NOMO-1 treated with DMSO at 0.1 percent for 48 hours (cell line): ENCODE measurements around the gene FAM120AOS.
"Not testable (repeated sequence)": the region's sequence is repeated elsewhere in the genome, so short reads cannot be mapped to it uniquely, and the experiment has no call there.

Experiments used
- DNase-seq: peaks from one replicate; lab custom pipeline; 2025; ENCODE audit not compliant: unreplicated experiment; lab: John Stamatoyannopoulos, UW

Gene FAM120AOS

DNA sequence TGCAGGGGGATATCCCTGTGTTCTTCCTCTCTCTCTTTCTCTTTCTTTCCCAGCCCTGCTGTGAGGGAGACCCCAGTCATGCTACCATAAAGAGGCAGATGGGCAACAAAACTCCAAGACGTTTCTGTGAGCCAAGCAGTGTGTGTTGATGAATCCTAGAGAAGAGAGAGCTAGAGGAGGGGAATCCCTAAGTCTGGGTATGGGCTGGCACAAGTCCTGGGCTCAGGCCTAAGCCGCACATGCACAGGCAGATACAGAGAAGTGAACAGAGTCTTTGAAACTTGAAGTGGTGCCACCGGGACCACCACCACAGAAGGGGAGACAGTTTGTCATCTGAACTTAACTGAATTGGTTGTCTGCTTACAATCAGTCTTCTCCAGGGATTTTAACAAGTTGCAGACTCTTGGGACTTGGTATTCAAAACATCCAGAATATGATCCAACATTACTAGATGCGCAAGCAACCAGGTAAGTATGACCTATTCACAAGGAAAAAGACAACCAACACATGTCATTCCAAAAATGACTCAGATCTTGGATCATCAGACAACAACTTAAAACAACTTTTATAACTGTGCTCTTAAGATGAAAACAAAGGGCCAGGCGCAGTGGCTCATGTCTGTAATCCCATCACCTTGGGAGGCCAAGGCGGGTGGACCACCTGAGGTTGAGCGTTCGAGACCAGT, 12.3 kb downstream of the FAM120AOS start:
- no peak for DNase-seq

DNA sequence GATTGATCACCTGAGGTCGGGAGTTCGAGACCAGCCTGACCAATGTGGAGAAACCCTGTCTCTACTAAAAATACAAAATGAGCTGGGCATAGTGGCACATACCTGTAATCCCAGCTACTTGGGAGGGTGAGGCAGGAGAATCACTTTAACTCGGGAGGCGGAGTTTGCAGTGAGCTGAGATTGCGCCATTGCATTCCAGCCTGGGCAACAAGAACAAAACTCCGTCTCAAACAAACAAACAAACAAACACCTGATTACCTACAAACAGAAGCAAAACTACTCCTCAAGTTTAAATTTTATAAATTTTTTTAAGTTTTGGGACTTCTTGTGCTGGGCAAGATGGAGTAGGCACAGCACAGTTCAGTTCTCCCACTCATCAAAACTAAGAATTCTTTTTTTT, 14.1 kb downstream of the FAM120AOS start:
- not testable (repeated sequence) for DNase-seq

DNA sequence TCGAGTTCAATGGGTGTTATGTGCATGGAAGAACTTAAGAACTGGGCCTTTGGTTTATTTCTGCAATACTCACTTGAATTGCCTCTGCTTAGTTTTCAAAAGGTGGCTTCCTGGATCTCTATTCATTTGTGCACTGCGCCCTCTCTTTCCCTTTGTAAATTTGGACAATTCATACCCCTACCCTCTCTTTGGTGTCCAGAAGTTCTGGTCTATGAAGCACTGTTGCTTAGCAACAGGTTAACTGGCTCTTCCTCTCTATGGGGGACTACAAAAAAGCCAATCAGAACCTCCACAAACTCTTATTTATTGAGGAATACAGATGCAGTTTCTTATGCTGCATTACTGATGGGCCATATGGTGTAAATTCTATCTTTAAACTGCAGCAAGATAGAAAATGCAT, 15.4 kb downstream of the FAM120AOS start:
- no peak for DNase-seq

- no peak for DNase-seq
These were observed 16.6 kb downstream of the FAM120AOS start for GRCh38 chr9:93436655-93437407.

- DNase-seq = no peak
These were observed 17.2 kb downstream of the FAM120AOS start for GRCh38 chr9:93436218-93436617.

DNA sequence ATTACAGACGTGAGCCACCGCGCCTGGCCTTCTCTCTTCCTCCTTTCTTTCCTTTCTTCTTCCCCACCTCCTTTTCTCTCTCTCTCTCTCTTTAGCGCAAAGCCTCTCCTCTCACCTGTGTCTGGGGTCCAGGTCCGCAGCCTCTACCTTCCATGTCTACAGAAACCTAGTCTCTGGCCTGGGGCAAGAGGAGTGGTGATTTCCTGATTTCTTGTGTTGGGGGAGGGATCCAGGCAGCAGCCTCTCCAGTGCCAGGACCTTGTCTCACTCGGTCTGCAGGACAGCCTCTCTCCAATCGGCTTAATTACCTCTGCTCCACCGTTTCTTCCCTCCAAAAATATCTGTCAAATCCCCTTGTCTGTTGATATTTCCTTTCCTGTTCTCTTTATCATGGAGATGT, 18.0 kb downstream of the FAM120AOS start:
- no peak for DNase-seq

GRCh38 chr9:93434056-93434455, 19.3 kb downstream of the FAM120AOS start:
- no peak for DNase-seq

DNA sequence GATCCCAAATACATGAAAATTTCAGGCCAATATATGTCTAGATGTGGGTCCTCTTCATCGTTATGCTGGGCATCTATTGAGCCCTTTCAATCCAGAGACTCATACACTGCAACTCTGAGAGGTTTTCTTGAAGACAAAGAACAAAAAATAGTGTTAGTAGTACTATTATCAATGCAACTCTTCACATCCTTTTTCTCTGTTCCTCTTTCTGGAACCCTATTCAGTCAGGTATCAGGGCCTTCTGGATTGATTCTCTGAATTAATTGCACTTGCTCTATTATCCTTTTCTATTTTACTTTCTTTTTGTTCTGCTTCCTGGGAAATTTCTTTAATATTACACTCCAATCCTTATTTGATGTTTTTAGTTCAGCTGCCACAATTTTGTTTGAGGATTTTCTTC, 20.4 kb downstream of the FAM120AOS start:
- DNase-seq = no peak

GRCh38 chr9:93431539-93432105, 21.8 kb downstream of the FAM120AOS start:
- no peak for DNase-seq

GRCh38 chr9:93427655-93428379, 25.6 kb downstream of the FAM120AOS start:
- no peak for DNase-seq

- DNase-seq = no peak
These were observed 30.3 kb downstream of the FAM120AOS start for GRCh38 chr9:93422977-93423616.

GRCh38 chr9:93419023-93419422, 34.4 kb downstream of the FAM120AOS start:
- DNase-seq = no peak

DNA sequence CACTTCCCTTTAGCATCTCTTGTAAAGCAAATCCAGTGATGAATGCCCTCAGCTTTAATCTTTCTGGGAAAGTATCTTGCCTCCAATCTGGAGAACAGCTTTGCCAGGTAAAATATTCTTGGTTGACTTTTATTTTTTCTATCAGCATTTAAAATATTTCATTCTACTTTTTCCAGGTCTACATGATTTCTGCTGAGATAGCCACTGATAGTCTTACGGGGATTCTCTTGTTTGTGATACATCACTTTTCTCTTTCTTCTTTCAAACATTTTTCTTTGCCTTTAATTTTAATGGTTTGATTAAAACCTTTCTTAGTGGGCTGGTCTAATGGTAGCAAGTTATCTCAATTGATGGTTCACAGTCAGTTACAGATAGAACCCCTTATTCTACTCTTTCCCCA, 35.8 kb downstream of the FAM120AOS start:
- DNase-seq = no peak

DNA sequence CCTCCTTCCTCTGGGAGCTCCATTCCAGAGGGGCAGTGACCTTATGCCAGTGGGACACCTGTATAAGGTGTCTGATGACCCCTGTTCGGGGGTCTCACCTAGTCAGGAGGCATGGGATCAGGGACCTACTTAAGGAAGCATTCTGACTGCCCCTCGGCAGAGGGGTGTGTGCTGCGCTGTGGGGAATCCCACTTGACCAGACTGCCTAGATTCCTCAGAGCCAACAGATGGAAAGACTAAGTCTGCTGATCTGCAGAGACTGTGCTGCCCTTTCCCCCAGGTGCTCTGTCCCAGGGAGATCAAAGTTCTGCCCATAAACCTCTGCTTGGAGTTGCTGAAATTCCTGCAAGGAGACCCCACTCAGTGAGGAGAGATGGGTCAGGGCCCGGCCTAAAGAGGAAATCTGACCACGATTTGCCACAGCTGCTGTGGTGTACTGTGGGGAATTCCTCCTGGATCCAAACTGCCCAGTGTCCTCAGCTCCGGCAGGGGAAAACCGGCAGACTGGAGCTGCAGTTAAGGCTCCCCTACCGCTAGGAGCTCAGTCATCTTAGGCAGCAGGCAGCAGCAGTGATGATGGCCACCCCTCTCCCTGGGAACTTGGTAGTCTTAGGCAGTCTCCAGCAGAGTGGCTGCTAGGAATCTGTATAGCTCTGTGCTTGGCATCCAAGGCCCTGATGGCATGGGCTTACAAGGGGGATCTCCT, 36.7 kb downstream of the FAM120AOS start:
- DNase-seq = no peak

- DNase-seq = no peak
These were observed 38.1 kb downstream of the FAM120AOS start for GRCh38 chr9:93415176-93415690.

DNA sequence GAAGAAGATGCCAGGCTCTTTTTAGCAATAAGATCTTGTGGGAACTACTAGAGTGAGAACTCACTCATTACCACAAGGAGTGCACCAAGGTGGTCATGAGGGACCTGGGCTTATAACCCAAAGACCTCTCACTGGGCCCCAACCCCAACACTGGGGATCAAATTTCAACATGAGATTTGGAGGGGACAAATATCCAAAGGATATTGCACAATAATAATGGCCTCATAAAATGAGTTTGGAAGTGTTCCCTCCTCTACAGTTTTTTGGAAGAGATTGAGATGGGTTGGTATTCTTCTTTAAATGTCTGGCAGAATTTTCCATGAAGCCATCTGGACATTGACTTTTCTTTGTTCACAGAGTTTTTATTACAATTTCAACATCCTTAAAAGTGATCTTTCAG, 39.9 kb downstream of the FAM120AOS start:
- DNase-seq = no peak

GRCh38 chr9:93406371-93406770, 47.0 kb downstream of the FAM120AOS start:
- no peak for DNase-seq

DNA sequence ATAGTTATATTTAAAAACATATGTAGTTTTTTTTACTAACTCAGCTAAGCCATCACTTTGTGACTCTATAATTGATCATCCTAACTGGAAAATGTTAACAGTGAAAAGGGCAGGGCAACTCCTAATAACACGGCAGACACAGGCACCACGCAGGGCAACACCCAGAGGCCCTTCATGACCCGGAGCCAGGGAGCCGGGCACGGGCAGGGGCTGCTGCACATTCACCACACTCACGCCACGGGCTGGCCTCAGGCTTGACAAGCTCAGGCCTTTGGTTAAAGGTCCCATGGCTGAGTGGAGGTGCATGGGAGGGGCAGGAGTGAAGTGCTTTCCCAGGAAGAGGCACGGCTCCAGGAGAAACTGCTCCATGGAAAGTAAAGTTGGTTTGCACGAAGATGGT, 54.9 kb downstream of the FAM120AOS start:
- DNase-seq = no peak

DNA sequence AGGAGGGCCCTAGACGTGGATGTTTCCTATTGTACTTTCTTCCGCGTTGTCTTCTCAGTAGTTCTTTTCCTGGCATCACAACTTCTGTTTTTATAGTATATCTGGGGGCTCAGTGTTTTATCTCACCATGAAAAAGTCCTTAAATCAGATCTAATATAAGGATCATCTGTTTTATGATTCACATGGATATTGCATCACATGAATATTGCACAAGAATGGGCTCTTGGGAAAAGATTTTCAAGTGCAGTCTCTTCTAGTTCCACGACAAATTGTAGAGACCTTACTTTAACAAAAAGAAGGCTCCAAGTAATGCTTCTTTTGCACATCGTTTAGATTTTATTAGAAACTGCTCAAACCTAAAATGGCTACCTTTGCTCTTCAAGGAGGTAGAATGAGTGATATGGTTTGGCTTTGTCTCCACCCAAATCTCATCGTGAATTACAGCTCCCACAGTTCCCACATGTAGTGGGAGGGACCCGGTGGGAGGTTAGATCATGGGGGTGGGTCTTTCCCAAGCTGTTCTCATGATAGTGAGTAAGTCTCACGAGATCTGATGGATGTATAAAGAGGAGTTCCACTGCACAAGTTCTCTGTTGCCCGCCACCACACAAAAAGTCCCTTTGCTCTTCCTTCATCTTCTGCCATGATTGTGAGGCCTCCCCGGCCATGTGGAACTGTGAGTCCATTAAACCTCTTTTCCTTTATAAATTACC, 55.6 kb downstream of the FAM120AOS start:
- DNase-seq = peak; percentile 1
